HG03439 (cell line): Measurements from ENCODE around the gene FBN3.
"Not testable (repeated sequence)": the region's sequence is repeated elsewhere in the genome, so short reads cannot be mapped to it uniquely, and the experiment has no call there.

ENCODE experiments used
- ATAC-seq: cut with Tn5 transposase; IDR thresholded peaks from one replicate; pipeline ENCODE4 v1.9.1; 2021; ENCODE audit warnings: mild to moderate bottlenecking, moderate library complexity; ENCODE audit not compliant: unreplicated experiment

The FBN3 gene

GRCh38 chr19:8120636-8121480, 28.5 kb downstream of the FBN3 start:
- ATAC-seq = no peak

- ATAC-seq = no peak
Measured at GRCh38 chr19:8117991-8118390, 31.4 kb downstream of the FBN3 start.

- ATAC-seq = no peak
Measured at GRCh38 chr19:8116437-8117293, 32.7 kb downstream of the FBN3 start.

- ATAC-seq = no peak
Measured at GRCh38 chr19:8115805-8116396, 33.5 kb downstream of the FBN3 start.

GRCh38 chr19:8113017-8113416, 36.4 kb downstream of the FBN3 start:
- ATAC-seq = no peak

GRCh38 chr19:8111376-8111775, 38.0 kb downstream of the FBN3 start:
- ATAC-seq = no peak

GRCh38 chr19:8110931-8111330, 38.5 kb downstream of the FBN3 start:
- no peak for ATAC-seq

- no peak for ATAC-seq
Measured at GRCh38 chr19:8109890-8110662, 39.3 kb downstream of the FBN3 start.

GRCh38 chr19:8109455-8109854, 39.9 kb downstream of the FBN3 start:
- no peak for ATAC-seq

- ATAC-seq = no peak
Measured at GRCh38 chr19:8108560-8109445, 40.6 kb downstream of the FBN3 start.

- ATAC-seq = no peak
Measured at GRCh38 chr19:8107301-8107903, 42.0 kb downstream of the FBN3 start.

- no peak for ATAC-seq
Measured at GRCh38 chr19:8105471-8105870, 43.9 kb downstream of the FBN3 start.

- not testable (repeated sequence) for ATAC-seq
Measured at GRCh38 chr19:8101910-8102309, 47.5 kb downstream of the FBN3 start.

GRCh38 chr19:8101311-8101710, 48.1 kb downstream of the FBN3 start:
- no peak for ATAC-seq

- no peak for ATAC-seq
Measured at GRCh38 chr19:8097681-8098567, 51.5 kb downstream of the FBN3 start.

- ATAC-seq = no peak
Measured at GRCh38 chr19:8097198-8097597, 52.2 kb downstream of the FBN3 start.

GRCh38 chr19:8096071-8096470, 53.3 kb downstream of the FBN3 start:
- no peak for ATAC-seq

GRCh38 chr19:8095354-8095886, 54.0 kb downstream of the FBN3 start:
- no peak for ATAC-seq
